GM18868 (cell line): ENCODE results near the gene DLG4.

ENCODE experiments used
- ATAC-seq: cut with Tn5 transposase; IDR thresholded peaks from one replicate; pipeline ENCODE4 v1.9.1; 2021; ENCODE audit warnings: mild to moderate bottlenecking, moderate library complexity; ENCODE audit not compliant: unreplicated experiment

Gene DLG4

GRCh38 chr17:7233701-7234082 is 14.1 kb upstream of the DLG4 start:
- ATAC-seq: no peak

DNA sequence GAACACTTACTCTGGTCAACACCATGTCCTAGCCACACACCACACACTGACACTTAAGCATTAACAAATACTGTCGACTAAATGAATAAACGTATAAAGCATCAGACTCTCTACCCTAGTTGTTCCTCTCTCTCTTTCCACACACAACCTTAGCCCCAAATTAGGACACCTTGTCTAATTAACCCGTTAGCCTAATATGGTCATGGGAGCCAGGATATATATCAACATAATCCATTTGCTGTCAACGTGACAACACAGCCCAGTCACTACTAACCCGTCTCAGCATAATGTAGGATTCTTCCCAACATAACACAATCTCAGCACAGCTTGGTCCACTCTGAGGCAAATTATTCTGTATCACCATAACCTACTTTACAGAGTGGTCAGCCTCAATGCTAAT is 12.5 kb upstream of the DLG4 start:
- ATAC-seq: no peak

- ATAC-seq: no peak
Measured at GRCh38 chr17:7229504-7229903, 9.9 kb upstream of the DLG4 start.

GRCh38 chr17:7228920-7229319 is 9.3 kb upstream of the DLG4 start:
- ATAC-seq: no peak

DNA sequence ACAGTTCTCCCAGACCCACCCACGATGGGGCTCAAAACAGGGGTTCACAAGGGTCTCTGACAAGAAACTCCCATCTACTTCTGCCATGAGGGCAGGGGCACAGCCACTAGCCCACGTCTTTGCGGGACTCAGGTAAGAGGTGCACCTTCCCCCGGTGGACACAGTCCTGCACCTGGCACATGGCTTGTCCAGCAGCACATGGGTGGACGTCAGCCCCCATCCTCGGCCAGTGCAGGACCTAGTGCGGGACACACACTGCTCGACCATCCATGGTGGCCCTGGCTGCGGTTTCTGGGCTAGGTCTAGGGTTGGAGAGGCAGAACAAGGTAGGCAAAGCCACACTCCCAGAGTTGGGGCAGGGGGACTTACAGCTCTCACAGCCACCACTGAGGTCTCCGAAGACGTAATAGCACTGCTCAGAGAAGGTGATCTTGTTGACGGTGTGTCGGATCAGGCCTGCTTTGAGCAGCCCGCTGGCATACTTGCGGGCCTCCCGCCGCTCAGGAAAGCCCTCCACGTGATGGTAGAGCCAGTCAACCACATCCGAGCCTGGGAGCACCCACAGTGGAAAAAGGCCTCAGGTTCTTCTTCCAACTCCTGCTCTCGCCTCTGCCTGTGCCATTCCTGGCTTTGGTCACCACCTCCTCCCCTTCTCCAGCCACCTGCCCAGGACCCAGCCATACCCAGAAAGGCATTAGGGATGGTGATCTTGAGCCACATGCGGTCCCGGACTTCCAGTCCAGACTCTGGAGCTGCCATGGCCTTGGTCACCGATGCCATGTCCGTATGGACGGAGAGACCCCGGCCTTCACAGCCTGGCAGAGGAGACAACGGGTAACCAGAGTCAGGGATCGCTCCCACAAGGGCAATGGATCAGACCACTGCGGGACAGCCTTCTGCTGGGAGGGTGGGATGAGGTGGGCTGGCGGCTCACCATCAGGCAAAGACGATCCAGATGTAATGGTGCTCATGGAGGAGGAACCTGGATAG is 7.4 kb upstream of the DLG4 start:
- no peak for ATAC-seq

- ATAC-seq: no peak
Measured at GRCh38 chr17:7225711-7226331, 6.2 kb upstream of the DLG4 start.

DNA sequence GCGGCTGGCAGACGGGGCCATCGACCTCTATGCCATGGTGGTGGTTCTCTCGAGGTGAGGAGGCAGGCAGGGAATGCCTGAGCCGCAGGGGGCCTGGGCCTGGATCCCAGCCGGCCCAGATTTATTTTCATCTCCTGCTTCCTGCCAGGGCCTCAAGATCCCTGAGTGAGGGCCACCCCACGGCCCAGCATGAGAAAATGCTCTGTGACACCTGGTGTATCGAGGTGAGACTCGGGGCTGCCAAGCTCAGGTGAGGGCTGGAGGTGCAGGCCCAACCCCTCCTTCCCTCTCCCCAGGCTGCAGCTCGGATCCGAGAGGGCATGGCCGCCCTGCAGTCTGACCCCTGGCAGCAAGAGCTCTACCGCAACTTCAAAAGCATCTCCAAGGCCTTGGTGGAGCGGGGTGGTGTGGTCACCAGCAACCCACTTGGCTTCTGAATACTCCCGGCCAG is 5.0 kb upstream of the DLG4 start:
- ATAC-seq: no peak

DNA sequence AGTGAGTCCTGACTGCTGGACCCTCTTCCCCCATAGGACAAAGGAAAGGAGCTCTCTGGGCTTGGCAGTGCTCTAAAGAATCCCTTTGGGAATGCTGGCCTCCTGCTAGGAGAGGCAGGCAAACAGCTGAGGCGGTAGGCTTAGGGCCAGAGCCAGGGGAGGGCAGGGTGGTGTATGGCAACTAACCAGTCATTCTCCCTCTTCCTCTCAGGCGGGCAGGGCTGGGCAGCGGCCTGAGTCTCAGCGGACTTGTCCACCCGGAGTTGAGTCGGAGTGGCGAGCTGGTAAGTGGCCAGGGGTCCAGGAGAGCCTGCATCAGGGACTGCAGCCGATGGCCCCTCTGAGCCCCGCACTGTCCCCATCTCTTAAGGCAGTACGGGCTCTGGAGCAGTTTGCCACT is 4.5 kb upstream of the DLG4 start:
- ATAC-seq: no peak

- no peak for ATAC-seq
Measured at GRCh38 chr17:7223375-7223774, 3.7 kb upstream of the DLG4 start.

GRCh38 chr17:7222972-7223292 is 3.3 kb upstream of the DLG4 start:
- no peak for ATAC-seq

- no peak for ATAC-seq
Measured at GRCh38 chr17:7222093-7222971, 2.7 kb upstream of the DLG4 start.

DNA sequence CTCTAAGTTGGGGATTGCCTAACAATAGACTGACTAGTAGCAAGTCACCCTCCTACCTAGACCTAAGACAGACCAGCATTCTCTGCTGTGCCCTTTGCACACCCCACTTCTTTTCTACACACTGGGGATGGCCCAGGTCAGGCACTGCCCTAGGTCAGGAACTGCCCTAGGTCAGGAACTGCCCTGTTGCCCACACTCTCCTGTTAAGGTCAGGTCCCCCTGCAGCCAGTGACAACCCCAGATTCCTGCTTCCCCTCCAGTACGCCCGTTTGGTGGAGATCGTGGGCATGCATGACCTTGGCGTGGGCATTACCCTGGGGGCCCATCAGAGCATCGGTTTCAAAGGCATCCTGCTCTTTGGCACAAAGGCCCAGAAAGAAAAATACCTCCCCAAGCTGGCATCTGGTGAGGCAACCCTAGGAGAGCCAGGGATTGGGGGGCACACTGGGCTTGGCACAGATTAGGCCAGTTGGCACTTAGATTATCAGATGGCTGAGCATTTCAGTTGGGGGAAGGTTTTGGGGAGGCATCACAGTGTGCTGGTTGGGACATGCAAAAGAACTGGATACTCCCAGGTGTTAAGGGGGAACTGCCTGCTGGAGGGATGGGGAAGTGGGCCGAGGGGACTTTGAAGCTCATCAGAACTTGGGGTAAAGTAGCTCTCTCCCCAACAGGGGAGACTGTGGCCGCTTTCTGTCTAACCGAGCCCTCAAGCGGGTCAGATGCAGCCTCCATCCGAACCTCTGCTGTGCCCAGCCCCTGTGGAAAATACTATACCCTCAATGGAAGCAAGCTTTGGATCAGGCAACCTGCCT is 1.8 kb upstream of the DLG4 start:
- no peak for ATAC-seq

GRCh38 chr17:7220593-7221277 is 1.1 kb upstream of the DLG4 start:
- no peak for ATAC-seq

DNA sequence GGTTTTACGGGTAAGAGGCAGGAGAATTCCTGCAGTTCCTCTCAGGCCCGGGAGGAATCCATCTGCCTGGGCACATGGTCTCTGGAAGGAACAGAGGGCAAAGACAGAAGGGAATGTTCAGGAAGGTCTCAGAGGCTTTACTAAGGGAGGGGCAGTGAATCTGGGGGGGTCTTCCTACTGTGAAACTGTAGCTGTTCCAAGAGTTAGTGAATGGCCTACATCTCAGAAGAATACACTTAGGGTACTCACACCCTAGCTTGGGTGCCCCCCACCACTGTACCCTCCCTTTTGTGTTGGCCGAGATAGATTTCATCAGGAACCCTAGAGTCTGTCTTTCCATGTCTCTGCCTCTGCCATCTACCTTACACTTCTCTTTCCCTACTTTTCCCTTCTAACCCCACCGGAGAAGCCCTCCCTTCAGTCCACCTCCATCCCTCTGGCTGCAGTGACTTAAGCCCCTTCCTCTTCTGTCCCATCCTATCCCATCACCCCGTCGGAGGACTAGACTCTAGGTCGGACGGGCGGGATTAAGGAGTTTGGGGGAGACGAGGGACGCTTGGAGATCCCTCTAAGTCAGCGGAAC is 316 bp downstream of the DLG4 start:
- no peak for ATAC-seq

DNA sequence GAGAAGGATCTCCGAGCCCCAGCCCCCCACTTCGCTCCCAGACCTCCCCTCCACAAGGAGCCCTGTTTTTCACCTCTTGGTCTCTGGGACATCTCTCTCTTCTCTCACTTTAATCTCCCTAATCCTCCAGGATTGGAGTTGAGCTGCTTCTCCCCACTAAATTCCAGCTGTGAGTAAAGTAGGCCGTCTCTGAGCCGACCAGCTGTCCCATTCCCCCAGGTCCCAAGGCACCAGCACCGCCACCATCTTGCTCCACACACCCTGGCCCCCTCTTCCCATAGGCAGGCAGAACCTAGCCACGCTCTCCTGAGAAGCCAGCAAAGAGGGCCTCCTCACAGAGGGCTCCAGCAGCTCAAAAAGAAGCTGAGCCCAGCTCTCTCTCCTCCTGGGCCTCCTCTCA is 878 bp downstream of the DLG4 start:
- no peak for ATAC-seq

DNA sequence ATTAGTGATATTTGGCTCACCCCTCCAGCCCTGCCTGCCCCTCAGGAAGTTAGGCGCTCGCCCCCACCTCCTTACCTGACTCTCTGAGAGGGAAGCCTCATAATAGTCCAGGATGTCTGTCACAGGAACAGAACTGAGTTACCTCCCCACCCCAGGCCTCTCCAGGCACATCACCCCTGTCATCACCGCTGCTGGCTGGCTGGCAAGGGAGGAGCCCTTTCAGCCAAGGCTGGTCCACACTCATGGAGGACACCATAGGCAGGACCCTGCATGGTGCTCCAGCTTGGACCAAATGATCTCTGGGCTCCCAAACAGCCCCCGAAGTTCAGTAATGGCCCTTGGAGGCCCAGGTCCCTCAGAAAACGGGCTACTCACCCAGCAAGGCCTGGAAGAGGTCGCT is 1.5 kb downstream of the DLG4 start:
- ATAC-seq: no peak

DNA sequence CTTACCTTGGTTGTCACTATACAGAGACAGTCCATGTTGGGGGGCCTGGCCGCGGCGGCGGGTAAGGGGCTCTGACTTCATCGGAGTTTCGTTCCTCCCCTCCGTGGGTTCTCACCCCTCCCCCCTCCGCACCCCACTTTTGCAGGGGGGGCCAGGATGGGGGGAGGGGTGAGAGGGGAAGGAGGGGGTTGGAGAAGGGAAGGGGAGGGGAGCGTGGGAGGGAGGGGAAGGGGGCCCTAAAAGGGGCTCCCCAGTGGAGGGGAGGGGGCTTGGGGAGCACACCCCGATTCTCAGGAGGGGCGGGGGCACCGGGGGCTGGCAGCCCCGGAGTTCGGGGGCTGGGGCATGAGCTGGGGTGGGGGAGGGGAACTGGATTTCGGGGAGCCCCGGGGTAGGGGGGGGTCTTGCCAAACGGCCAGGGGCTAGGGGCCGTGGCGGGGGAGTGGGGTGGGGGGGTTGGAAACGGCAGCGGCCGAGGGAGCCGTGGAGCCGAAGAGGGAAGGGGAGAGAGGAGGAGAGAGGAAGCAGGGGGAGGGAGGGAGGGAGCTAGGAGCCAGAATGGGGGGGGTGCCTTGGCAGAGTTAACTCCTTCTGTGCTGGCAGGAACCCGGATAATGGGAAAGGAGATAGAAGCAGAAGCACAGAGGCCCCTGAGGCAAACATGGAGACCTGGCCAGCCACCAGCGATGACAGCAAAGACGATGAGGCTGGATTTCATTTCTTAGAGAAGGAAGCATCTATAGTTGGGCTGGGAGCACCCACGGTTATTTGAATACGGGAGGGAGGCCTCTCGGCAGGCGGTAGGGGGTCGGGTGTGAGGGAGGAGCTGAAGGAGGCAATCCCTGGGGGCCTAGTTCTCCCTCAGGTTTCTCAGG is 2.3 kb downstream of the DLG4 start:
- ATAC-seq: no peak

GRCh38 chr17:7216242-7217112 is 3.2 kb downstream of the DLG4 start:
- ATAC-seq: no peak
